GM12801 (cell line): ENCODE results near the gene SIRPB1.

ENCODE experiments used
- TF ChIP-seq, protein P1 (sequence below): IDR thresholded peaks from one replicate; pipeline ENCODE4 v1.5.1; 2011; ENCODE audit warnings: control low read depth; ENCODE audit not compliant: insufficient read length; ENCODE audit errors: extremely low read depth

SIRPB1 gene

DNA sequence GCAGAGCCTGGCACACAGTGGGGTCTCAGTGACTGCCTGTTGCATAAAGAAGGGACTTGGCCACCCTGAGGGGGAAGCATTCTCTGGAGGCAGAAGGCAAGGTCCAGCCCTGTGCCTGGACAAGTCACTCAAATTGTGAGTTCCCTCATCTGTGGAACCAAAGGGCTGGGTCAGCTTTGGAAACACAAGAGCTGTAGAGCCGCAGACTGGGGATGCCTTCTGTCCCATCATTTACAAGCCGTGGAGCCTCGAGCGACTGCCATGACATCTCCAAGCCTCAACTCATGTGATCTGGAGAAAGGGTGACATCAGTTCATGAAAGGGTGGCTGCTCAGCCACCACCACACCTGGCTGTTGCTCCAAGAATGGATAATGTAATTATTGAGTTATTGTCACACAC lies 41.9 kb downstream of the SIRPB1 start:
- TF ChIP-seq, protein P1, sequence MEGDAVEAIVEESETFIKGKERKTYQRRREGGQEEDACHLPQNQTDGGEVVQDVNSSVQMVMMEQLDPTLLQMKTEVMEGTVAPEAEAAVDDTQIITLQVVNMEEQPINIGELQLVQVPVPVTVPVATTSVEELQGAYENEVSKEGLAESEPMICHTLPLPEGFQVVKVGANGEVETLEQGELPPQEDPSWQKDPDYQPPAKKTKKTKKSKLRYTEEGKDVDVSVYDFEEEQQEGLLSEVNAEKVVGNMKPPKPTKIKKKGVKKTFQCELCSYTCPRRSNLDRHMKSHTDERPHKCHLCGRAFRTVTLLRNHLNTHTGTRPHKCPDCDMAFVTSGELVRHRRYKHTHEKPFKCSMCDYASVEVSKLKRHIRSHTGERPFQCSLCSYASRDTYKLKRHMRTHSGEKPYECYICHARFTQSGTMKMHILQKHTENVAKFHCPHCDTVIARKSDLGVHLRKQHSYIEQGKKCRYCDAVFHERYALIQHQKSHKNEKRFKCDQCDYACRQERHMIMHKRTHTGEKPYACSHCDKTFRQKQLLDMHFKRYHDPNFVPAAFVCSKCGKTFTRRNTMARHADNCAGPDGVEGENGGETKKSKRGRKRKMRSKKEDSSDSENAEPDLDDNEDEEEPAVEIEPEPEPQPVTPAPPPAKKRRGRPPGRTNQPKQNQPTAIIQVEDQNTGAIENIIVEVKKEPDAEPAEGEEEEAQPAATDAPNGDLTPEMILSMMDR, result no peak

DNA sequence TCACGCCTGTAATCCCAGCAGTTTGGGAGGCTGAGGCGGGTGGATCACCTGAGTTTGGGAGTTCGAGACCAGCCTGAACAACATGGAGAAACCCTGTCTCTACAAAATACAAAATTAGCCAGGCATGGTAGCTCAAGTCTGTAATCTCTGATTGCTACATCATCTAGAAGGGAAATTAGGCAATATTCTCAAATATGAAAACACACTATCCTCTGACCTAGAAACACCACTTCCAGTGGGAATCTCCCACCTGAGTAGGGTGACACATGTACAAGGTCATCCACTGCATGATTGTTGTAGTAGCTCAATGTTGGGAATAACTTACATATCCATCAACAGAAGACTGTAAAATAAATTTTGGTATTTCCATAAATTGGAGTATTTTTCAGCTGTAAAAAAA lies 43.2 kb downstream of the SIRPB1 start:
- TF ChIP-seq, protein P1, result no peak
